ENCODE data around the gene EBPL.
A peak's percentile ranks its signal among the peaks of the same experiment; 100 is the strongest.

Gene EBPL

DNA sequence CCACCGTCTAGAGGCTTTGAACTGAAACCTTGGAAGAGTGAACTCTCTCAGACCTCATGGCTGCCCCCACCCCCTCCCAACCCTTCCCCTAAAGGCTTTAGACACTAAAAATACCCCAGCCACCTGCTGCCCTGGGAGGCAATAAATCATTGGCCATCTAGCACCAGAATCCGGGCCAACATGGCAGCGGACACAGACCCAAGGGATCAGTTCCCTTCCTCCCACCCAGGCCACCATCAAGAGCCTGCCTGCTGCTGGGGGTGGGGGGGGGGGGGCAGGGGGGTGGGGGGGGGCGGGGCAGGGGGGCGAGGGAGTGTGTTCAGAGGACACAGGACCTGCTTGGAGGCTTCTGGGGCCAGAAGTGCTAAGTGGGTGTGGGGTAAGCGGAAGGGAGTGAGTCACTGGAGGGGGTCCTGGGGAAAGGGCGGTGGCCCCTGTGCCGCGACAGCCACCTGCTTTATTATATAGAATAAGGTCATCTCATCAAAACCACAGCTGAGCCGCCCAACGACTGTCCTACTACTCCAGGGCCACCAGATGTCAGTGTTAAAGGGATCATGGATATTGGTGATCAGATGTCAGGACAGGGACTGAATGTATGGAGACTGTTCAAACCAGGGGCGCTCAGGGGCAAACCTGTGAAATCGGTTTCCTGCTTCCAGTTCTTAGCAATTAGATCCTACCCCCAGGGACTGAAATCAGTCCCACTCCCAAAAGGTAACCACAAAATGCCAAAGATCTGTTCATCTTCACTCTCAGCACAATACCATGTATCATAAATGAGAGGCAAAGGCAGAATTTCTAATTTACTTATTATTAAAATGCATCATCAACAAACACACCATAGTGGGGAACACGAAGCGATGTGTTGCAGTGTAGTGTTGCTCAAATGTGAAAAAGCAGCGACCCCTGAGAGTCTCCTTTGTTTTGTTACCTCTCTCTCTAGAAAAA is 38.7 kb downstream of the EBPL start:
- Histone ChIP-seq H3K36me3 (peaks cover 30% of the 10 kb centered on the region), H4K20me1 (no peaks in the 10 kb centered on the region), H3K4me2 (peak overlapping the region; percentile 49), H3K9me3 (no peaks in the 10 kb centered on the region), H3K27me3 (no peaks in the 10 kb centered on the region), H3K4me3 (no peak overlapping the region), H3K27ac (peak overlapping the region; percentile 60), H3K9ac (no peak overlapping the region), H3K4me1 (peaks cover 26% of the 10 kb centered on the region)
- TF ChIP-seq Cebpa-rat (IDR thresholded peaks at IDR 0.05), result no peak

DNA sequence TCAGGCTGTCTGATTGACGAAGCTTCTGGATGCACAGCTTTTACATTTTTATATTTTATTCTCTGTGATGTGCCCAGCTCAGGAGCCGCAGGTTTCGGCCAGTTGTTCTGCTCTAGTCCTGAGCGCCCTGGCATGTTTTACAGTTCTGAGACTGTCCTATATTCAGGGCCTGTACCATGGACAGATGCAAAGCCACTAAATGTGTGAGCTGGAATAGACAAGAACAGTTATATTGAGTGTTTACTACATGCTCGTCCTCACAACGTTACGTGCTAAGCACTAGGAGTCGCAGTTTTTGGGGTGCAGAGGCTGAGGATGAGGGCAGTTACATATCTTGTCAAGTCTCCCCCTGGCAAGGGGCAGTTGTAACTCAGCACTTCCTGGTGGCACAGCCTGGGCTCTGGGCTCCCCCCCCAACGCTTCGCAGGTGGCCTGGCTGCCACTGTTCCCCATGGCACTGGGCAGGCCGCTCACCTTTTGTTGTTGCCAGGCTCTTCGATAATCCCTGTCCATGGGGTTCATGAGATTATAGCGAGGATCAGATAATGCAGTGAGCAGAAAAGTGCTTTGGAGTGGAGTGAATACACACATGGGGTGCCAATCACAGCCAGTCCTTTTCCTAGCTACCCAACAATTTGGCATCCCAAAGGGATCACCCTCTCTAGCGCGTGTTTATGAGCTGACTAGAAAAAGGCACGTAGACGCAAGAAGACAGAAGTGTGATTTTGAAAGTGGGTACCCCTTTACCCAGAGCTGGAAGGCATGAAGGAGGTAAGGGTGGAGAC is 39.5 kb downstream of the EBPL start:
- Histone ChIP-seq H3K36me3 (peaks cover 21% of the 10 kb centered on the region), H3K4me2 (peak overlapping the region; percentile 49), H3K4me3 (no peak overlapping the region), H3K27ac (peak overlapping the region; percentile 60), H3K9ac (no peak overlapping the region), H3K4me1 (peaks cover 26% of the 10 kb centered on the region), H4K20me1 (no peaks in the 10 kb centered on the region), H3K9me3 (no peaks in the 10 kb centered on the region), H3K27me3 (no peaks in the 10 kb centered on the region)
- TF ChIP-seq Cebpa-rat (IDR thresholded peaks at IDR 0.05), result no peak

DNA sequence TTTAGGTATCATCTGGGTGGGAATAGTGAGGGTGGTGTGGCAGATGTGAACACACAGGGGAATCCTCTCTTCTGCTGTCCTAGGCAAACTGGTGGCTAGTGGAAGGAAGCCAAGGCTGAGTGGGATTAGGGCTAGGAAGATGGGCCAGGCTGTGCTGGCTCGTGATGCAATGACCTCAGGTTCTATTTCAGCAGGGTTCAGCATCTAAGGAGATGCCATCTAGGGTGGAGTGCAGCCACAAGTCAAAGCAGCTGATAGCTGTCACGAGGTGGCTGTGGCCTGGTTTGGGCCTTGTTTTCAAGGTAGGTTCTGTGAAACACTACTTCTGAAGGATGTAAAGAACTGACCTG is 41.3 kb downstream of the EBPL start:
- Histone ChIP-seq H3K9ac (no peak overlapping the region), H3K27me3 (no peaks in the 10 kb centered on the region), H3K4me2 (no peak overlapping the region), H3K9me3 (no peaks in the 10 kb centered on the region), H4K20me1 (no peaks in the 10 kb centered on the region), H3K36me3 (peaks cover 8% of the 10 kb centered on the region; the same call in 1 of the 2 replicates), H3K4me1 (peaks cover 40% of the 10 kb centered on the region), H3K4me3 (no peak overlapping the region), H3K27ac (no peak overlapping the region)
- no peak for TF ChIP-seq Cebpa-rat (IDR thresholded peaks at IDR 0.05)

DNA sequence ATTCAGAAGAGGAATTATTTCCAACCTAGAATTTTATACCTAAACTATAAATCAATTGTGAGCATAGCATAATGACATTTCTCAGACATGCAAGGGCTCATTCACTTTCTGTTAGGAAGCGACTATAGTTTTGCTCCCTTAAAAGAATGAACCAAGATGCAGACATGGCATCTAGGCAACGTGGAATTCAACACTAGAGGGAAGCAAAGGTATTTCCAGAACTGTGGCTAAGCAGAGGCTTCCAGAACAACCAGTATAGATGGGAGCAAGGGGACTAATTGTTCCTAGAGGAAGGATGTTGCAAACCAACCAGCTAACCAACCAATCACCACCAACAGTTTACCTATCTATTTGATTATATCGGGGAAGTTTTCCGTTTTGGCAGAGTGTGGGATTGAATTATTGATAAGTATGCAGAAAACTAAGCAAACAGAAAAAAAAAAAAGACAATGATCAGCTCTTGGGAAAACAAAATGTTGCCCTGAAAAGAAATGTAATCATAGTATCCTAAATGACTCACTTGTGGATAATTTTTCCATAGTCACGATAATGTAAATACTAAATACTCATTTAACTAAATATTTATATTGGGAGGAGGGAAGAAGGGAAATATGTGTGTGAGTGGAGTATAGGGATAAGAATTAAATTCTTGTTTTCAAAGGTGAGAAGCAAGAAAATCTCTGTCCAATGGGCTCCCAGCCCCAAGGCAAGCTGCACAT is 41.9 kb downstream of the EBPL start:
- Histone ChIP-seq H3K9me3 (no peaks in the 10 kb centered on the region), H3K36me3 (peaks cover 5% of the 10 kb centered on the region; the same call in 1 of the 2 replicates), H3K4me3 (no peak overlapping the region), H3K9ac (no peak overlapping the region), H3K4me2 (no peak overlapping the region), H3K27me3 (no peaks in the 10 kb centered on the region), H3K4me1 (peaks cover 45% of the 10 kb centered on the region), H3K27ac (no peak overlapping the region), H4K20me1 (no peaks in the 10 kb centered on the region)
- TF ChIP-seq Cebpa-rat (IDR thresholded peaks at IDR 0.05), result no peak

DNA sequence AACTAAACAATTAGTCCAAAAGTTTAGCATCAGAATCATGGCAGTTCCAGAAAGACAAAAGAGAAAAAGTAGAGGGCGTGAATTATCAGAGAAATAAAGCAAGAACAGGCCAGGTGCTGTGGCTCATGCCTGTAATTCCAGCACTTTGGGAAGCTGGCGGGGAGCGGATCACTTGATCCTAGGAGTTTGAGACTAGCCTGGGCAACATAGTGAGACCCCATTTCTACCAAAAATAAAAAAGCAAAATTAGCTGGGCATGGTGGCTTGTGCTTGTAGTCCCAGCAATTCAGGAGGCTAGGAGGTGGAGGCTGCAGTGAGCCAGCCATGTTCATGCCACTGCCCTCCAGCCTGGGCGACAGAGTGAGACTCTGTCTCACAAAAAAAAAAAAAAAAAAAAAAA is 44.6 kb downstream of the EBPL start:
- no peaks in the 10 kb centered on the region for H3K27me3 ChIP-seq
- H3K4me1 ChIP-seq, result peaks cover 46% of the 10 kb centered on the region

DNA sequence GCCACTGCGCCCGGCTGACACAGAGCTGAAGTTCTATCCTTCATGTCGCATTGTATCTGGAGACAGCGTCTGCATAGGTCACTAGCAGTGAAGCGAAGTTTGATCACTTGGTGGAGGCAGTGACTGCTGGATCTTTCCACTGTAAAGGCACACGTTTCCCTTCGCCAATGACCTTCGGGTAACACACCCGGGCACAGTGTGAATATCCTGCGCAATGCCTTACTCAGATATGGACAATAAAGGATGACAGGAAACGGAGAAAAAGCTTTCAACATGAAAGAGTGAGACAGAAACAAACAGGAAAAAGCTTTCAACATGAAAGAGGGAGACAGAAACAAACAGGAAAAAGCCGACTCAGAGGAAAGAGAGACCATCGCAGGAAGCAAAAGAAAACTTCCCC is 45.8 kb downstream of the EBPL start:
- H3K36me3 ChIP-seq, result peaks cover 15% of the 10 kb centered on the region
- no peaks in the 10 kb centered on the region for H3K27me3 ChIP-seq
- H3K4me2 ChIP-seq, result peak overlapping the region; percentile 67
- no peak for TF ChIP-seq Cebpa-rat (IDR thresholded peaks at IDR 0.05)
- no peak overlapping the region for H3K4me3 ChIP-seq
- no peaks in the 10 kb centered on the region for H3K9me3 ChIP-seq
- 0 out of 2 replicates have a peak overlapping the region, but pooled peaks have one; percentile 29 for H3K27ac ChIP-seq
- H4K20me1 ChIP-seq, result no peaks in the 10 kb centered on the region
- peaks cover 49% of the 10 kb centered on the region for H3K4me1 ChIP-seq
- H3K9ac ChIP-seq, result no peak overlapping the region

More for the DNA sequence above, 44.6 kb downstream of the EBPL start:
- no peaks in the 10 kb centered on the region for H3K9me3 ChIP-seq
- no peak overlapping the region for H3K27ac ChIP-seq
- no peak overlapping the region for H3K9ac ChIP-seq
- no peak overlapping the region for H3K4me3 ChIP-seq
- no peak for TF ChIP-seq Cebpa-rat (IDR thresholded peaks at IDR 0.05)
- peaks cover 6% of the 10 kb centered on the region; the same call in 1 of the 2 replicates for H3K36me3 ChIP-seq
- no peaks in the 10 kb centered on the region for H4K20me1 ChIP-seq
- H3K4me2 ChIP-seq, result no peak overlapping the region

DNA sequence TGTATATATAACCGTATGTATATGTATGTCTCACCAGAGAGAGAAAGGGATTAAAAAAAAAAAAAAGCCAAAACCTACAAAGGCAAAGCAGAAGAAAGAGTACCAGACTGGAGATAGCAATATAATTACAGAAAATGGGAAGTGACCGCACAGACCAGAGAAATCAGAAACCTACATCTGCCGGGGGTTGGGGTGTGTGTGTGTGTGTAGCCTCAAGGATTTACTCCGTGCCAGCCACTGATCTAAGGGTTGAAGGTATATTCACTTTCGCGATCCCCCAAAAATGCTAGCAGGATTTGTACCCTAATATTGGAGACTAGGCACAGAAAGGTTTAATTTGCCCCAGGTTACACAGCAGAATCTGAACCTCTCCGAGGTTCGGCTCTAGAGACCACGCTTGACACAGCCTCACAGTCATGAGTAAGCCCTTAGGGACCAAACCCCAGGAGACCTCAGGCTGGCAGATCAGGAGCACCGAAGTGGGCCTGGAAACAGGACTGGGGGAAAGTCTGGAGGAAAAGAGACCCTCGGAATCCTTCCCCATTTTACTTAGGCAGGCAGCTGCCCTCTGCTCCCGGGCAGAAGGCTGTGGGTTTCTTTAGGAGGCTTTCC is 48.1 kb downstream of the EBPL start:
- peaks cover 49% of the 10 kb centered on the region for H3K4me1 ChIP-seq
- H3K4me2 ChIP-seq, result peak overlapping the region; percentile 66
- H3K4me3 ChIP-seq, result peak overlapping the region; percentile 18; the same call in 1 of the 2 replicates
- no peaks in the 10 kb centered on the region for H3K9me3 ChIP-seq
- H4K20me1 ChIP-seq, result no peaks in the 10 kb centered on the region
- H3K27me3 ChIP-seq, result no peaks in the 10 kb centered on the region
- H3K27ac ChIP-seq, result peak overlapping the region; percentile 64
- H3K36me3 ChIP-seq, result peaks cover 25% of the 10 kb centered on the region
- no peak for TF ChIP-seq Cebpa-rat (IDR thresholded peaks at IDR 0.05)
- peak overlapping the region; percentile 21; the same call in 1 of the 2 replicates for H3K9ac ChIP-seq

DNA sequence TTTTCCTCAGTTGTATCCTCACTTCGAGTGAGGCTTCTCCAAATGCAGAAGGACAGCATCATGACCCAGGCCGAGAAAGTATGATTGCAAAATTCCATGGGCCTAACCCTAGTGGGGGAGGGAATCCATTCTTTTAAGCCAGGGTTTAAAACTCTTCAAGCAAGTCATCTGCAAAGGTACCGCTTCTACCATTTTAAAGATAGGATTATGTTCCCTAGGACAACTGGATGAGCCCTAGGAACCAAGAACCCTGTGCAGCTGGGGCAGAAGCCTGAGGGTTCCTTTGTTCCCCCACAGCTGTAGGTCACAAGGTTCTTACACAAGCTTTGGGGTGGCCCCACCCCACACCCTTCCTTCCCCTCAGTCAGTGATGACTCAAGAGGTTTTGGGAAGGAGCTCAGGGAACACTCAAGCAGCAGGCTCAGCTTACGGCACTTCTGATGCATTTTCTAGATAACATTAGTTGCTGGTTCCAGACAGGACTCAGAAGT is 49.4 kb downstream of the EBPL start:
- TF ChIP-seq Cebpa-rat (IDR thresholded peaks at IDR 0.05), result no peak
- H4K20me1 ChIP-seq, result no peaks in the 10 kb centered on the region
- no peak overlapping the region for H3K9ac ChIP-seq
- peak overlapping the region; percentile 60 for H3K4me2 ChIP-seq
- H3K36me3 ChIP-seq, result peaks cover 36% of the 10 kb centered on the region
- H3K4me3 ChIP-seq, result no peak overlapping the region
- no peaks in the 10 kb centered on the region for H3K9me3 ChIP-seq
- no peak overlapping the region for H3K27ac ChIP-seq
- H3K27me3 ChIP-seq, result no peaks in the 10 kb centered on the region
- H3K4me1 ChIP-seq, result peaks cover 49% of the 10 kb centered on the region

DNA sequence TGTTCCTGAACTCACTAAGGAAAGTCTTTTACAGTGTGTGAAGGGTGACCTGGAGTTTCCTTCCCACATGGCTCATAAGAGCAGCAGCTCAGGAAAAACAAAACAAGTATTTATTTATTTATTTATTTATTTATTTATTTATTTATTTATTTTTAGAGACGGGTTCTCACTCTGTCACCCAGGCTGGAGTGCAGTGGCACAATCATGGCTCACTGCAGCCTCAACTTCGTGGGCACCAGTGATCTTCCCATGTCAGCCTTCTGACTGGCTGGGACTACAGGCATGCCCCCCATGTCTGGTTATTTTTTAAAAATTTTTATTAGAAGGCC is 52.6 kb downstream of the EBPL start:
- Histone ChIP-seq H3K27ac (no peak overlapping the region), H3K9me3 (no peaks in the 10 kb centered on the region), H3K9ac (no peak overlapping the region), H4K20me1 (no peaks in the 10 kb centered on the region), H3K27me3 (no peaks in the 10 kb centered on the region), H3K36me3 (peaks cover 67% of the 10 kb centered on the region), H3K4me3 (no peak overlapping the region), H3K4me2 (no peak overlapping the region), H3K4me1 (peaks cover 44% of the 10 kb centered on the region)
- TF ChIP-seq Cebpa-rat (IDR thresholded peaks at IDR 0.05), result no peak
